HepG2 (cell line): Measurements from ENCODE around the gene CCND1. TPM values are rescaled to one million over a fixed set of nuclear protein-coding genes. Genes with fewer than 3 reads are reported as not detected.

Source experiments
- ARHGAP35 ChIP-seq: sonication (generic); formaldehyde crosslinking; IDR thresholded peaks from 2 replicates; pipeline ENCODE4 v1.9.0; 2022; ENCODE audit warnings: mild to moderate bottlenecking, inconsistent platforms, moderate library complexity, missing genetic modification reagents, borderline replicate concordance
- DNMT1 ChIP-seq: sonication (generic); formaldehyde crosslinking; IDR thresholded peaks from 2 replicates; pipeline ENCODE4 v1.5.1; 2020; ENCODE audit warnings: mild to moderate bottlenecking, missing genetic modification reagents
- ELF1 ChIP-seq: sonication (generic); formaldehyde crosslinking; IDR thresholded peaks from 2 replicates; pipeline ENCODE4 v1.4.0; 2020; ENCODE audit warnings: missing genetic modification reagents
- ELF3 ChIP-seq: IDR thresholded peaks from 2 replicates; pipeline ENCODE4 v1.6.1; 2016; ENCODE audit warnings: missing genetic modification reagents, missing compliant biosample characterization
- FOXA3 ChIP-seq: IDR thresholded peaks from 2 replicates; pipeline ENCODE4 v1.6.1; 2016; ENCODE audit warnings: missing genetic modification reagents, missing compliant biosample characterization
- HDAC1 ChIP-seq: sonication (generic); formaldehyde crosslinking; IDR thresholded peaks from 2 replicates; pipeline ENCODE4 v1.5.1; 2020; ENCODE audit warnings: mild to moderate bottlenecking, missing genetic modification reagents
- HOXA3 ChIP-seq: sonication (generic); formaldehyde crosslinking; IDR thresholded peaks from 2 replicates; pipeline ENCODE4 v1.5.0; 2020; ENCODE audit warnings: missing genetic modification reagents
- KLF11 ChIP-seq: IDR thresholded peaks from 2 replicates; pipeline ENCODE4 v1.6.1; 2016; ENCODE audit warnings: missing compliant biosample characterization
- MAZ ChIP-seq, 2 experiments: sonication (generic) in 1 of 2; formaldehyde crosslinking in 1 of 2; IDR thresholded peaks; 2 replicates each; pipeline versions ENCODE4 v1.5.0 to v1.6.1; 2012 to 2020; ENCODE audit warnings: low read depth in 2 of 2, mild to moderate bottlenecking in 2 of 2, borderline replicate concordance in 1 of 2, improper control_type of control experiment in 1 of 2, low read length in 1 of 2, missing genetic modification reagents in 1 of 2, moderate library complexity in 1 of 2
- PHB2 ChIP-seq: fragments of 450-650 bp; IDR thresholded peaks from 2 replicates; pipeline ENCODE4 v1.6.1; 2018; ENCODE audit not compliant: partially characterized antibody
- RXRB ChIP-seq: IDR thresholded peaks from 2 replicates; pipeline ENCODE4 v1.6.1; 2016; ENCODE audit warnings: borderline replicate concordance, missing genetic modification reagents, missing compliant biosample characterization
- SPEN ChIP-seq: sonication (generic); formaldehyde crosslinking; IDR thresholded peaks from 2 replicates; pipeline ENCODE4 v1.5.1; 2020; ENCODE audit warnings: low read depth, mild to moderate bottlenecking, missing genetic modification reagents
- YEATS4 ChIP-seq: sonication (generic); formaldehyde crosslinking; IDR thresholded peaks from 2 replicates; pipeline ENCODE4 v1.4.0; 2020; ENCODE audit warnings: missing genetic modification reagents, borderline replicate concordance
- ZKSCAN8 ChIP-seq: IDR thresholded peaks from 2 replicates; pipeline ENCODE4 v1.6.1; 2016; ENCODE audit warnings: borderline replicate concordance, missing genetic modification reagents, missing compliant biosample characterization
- ZNF143 ChIP-seq: sonication (generic); formaldehyde crosslinking; IDR thresholded peaks from 2 replicates; pipeline ENCODE4 v1.4.0; 2020; ENCODE audit warnings: missing genetic modification reagents
- ZNF367 ChIP-seq: sonication (generic); formaldehyde crosslinking; IDR thresholded peaks from 2 replicates; pipeline ENCODE4 v1.4.0; 2020; ENCODE audit warnings: missing genetic modification reagents, borderline replicate concordance
- ZNF589 ChIP-seq: sonication (generic); formaldehyde crosslinking; conservative IDR thresholded peaks from 2 replicates; pipeline ENCODE4 v1.8.0; 2022; ENCODE audit warnings: mild to moderate bottlenecking, moderate library complexity, missing genetic modification reagents
- ZNF703 ChIP-seq: sonication (generic); formaldehyde crosslinking; IDR thresholded peaks from 2 replicates; pipeline ENCODE4 v1.5.1; 2020; ENCODE audit warnings: missing genetic modification reagents, mild to moderate bottlenecking, moderate library complexity, borderline replicate concordance
- ZNF749 ChIP-seq: sonication (generic); formaldehyde crosslinking; IDR thresholded peaks from 2 replicates; pipeline ENCODE4 v1.8.0; 2022; ENCODE audit warnings: mild to moderate bottlenecking, missing genetic modification reagents, moderate library complexity, borderline replicate concordance
- ZSCAN9 ChIP-seq: IDR thresholded peaks from 2 replicates; pipeline ENCODE4 v1.6.1; 2016; ENCODE audit warnings: borderline replicate concordance
- polyA plus RNA-seq, 8 experiments: library from polyadenylated mRNA; depleted of rRNA in 3 of 8; stranded (reverse) in 7 of 8; unstranded in 1 of 8; fragments of >200 nt; fragmentation: Illumina TruSeq in 4 of 8; extraction: Trizol in 4 of 8; gene quantifications; 2 replicates each; pipeline versions ENCODE4 v1.2.1 to v1.2.3, GENCODE V29; 2011 to 2016; ENCODE audit warnings: low read depth in 4 of 8, missing spikeins in 1 of 8, mixed read lengths in 1 of 8; ENCODE audit not compliant: insufficient read depth in 1 of 8
- total RNA-seq, 5 experiments: library from RNA; depleted of rRNA; stranded (reverse); fragments of >200 nt; fragmentation: Illumina TruSeq; extraction: Trizol; gene quantifications; 2 replicates each; pipeline ENCODE4 v1.2.3, GENCODE V29; 2016; ENCODE audit warnings: low read depth in 1 of 5
- TF ChIP-seq, protein P1 (sequence below): sonication (generic); formaldehyde crosslinking; IDR thresholded peaks from 2 replicates; pipeline ENCODE4 v1.4.0; 2020; ENCODE audit warnings: missing genetic modification reagents, low read depth, mild to moderate bottlenecking, borderline replicate concordance
- TF ChIP-seq, protein P2 (sequence below): sonication (generic); formaldehyde crosslinking; IDR thresholded peaks from 2 replicates; pipeline ENCODE4 v1.4.0; 2020; ENCODE audit warnings: mild to moderate bottlenecking, missing genetic modification reagents
- TF ChIP-seq, protein P3 (sequence below): IDR thresholded peaks from 2 replicates; pipeline ENCODE4 v1.6.1; 2016; ENCODE audit warnings: low read depth, borderline replicate concordance
- TF ChIP-seq, protein P4 (sequence below): sonication (generic); formaldehyde crosslinking; IDR thresholded peaks from 2 replicates; pipeline ENCODE4 v1.4.0; 2020; ENCODE audit warnings: missing genetic modification reagents
- TF ChIP-seq, protein P5 (sequence below): IDR thresholded peaks from 2 replicates; pipeline ENCODE4 v1.6.1; 2018; ENCODE audit warnings: missing genetic modification reagents, mild to moderate bottlenecking, missing compliant biosample characterization

Gene CCND1
- total and polyA plus RNA-seq, 2 of the 13 experiments (the other 11 are each of a cell fraction or from before 2014, with no cell fraction given), result 107 to 136 TPM

DNA sequence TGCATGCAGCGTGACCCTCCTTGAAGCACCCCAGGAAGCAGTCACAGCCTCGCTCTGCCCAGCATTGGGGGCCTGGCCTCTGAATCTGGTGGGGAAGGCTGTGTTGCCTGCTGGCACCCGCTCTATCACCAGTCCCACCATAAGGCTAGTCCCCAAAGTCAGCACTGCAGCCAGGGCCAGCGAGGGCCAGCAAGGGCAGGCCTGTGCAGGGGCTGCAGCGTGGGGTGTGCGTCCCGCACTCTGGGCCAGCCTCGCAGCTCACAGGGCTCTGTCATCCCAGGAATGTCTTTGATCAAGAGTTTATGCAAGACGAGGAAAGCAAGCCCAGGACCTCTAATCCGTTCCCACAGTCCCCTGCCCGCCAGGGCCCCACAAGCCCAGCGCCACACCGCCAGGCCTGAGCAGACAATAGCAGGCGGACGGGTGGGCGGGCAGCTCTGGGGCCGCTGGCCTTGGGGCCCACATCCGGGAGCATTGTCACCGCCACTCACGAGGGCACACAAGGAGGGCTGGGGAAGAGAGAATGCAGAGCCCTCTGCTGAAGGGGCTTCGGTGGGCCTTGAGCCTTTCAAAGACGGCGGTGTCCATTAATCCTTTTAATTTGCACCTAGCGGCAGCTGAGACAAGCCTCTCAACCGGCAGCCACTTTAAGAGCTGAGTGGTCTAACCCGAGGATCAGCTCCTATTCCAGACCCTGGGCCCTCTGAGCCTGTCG, 17.1 kb downstream of the CCND1 start (continued):
- TF ChIP-seq YEATS4 (CRISPR knock-in tag), result peak; percentile 84
- TF ChIP-seq, protein P1, sequence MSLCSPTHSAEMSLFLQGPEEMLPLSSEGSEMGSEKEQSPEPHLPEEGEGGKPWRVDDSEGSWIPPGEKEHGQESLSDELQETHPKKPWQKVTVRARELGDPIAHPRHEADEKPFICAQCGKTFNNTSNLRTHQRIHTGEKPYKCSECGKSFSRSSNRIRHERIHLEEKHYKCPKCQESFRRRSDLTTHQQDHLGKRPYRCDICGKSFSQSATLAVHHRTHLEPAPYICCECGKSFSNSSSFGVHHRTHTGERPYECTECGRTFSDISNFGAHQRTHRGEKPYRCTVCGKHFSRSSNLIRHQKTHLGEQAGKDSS (CRISPR knock-in tag), result peak; percentile 89; the same call in 1 of the 2 replicates
- TF ChIP-seq HOXA3 (CRISPR knock-in tag), result peak; percentile 70
- TF ChIP-seq ZKSCAN8, result peak; percentile 88
- TF ChIP-seq HDAC1 (CRISPR knock-in tag), result peak; percentile 92
- TF ChIP-seq ZNF589, result 0 out of 2 replicates have a peak, but pooled peaks have one; percentile 32
- TF ChIP-seq, protein P2, sequence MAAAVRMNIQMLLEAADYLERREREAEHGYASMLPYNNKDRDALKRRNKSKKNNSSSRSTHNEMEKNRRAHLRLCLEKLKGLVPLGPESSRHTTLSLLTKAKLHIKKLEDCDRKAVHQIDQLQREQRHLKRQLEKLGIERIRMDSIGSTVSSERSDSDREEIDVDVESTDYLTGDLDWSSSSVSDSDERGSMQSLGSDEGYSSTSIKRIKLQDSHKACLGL (CRISPR knock-in tag), result peak; percentile 66; the same call in 1 of the 2 replicates
- peak; percentile 80 for TF ChIP-seq ZNF143 (CRISPR knock-in tag)
- peak; percentile 57; the same call in 1 of the 2 replicates for TF ChIP-seq MAZ (IDR thresholded peaks at IDR 0.05; ENCODE audit: borderline replicate concordance, low read depth, low read length)
- TF ChIP-seq MAZ (CRISPR knock-in tag; IDR thresholded peaks at IDR 0.05; ENCODE audit: low read depth), result peak; percentile 74; the same call in 1 of the 2 replicates
- TF ChIP-seq ZNF749 (CRISPR knock-in tag), result peak; percentile 85; the same call in 1 of the 2 replicates
- TF ChIP-seq ELF1, result peak; percentile 70
- TF ChIP-seq ZNF367, result no peak
- TF ChIP-seq RXRB (CRISPR knock-in tag), result peak; percentile 93
- TF ChIP-seq FOXA3 (CRISPR knock-in tag), result peak; percentile 84
- peak; percentile 90 for TF ChIP-seq ZSCAN9
- TF ChIP-seq ARHGAP35 (CRISPR knock-in tag), result no peak; the same call in 1 of the 2 replicates
- 0 out of 2 replicates have a peak, but pooled peaks have one; percentile 50 for TF ChIP-seq ZNF703 (CRISPR knock-in tag)
- TF ChIP-seq, protein P3, sequence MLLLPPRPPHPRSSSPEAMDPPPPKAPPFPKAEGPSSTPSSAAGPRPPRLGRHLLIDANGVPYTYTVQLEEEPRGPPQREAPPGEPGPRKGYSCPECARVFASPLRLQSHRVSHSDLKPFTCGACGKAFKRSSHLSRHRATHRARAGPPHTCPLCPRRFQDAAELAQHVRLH, result peak; percentile 74; the same call in 1 of the 2 replicates
- TF ChIP-seq, protein P4, sequence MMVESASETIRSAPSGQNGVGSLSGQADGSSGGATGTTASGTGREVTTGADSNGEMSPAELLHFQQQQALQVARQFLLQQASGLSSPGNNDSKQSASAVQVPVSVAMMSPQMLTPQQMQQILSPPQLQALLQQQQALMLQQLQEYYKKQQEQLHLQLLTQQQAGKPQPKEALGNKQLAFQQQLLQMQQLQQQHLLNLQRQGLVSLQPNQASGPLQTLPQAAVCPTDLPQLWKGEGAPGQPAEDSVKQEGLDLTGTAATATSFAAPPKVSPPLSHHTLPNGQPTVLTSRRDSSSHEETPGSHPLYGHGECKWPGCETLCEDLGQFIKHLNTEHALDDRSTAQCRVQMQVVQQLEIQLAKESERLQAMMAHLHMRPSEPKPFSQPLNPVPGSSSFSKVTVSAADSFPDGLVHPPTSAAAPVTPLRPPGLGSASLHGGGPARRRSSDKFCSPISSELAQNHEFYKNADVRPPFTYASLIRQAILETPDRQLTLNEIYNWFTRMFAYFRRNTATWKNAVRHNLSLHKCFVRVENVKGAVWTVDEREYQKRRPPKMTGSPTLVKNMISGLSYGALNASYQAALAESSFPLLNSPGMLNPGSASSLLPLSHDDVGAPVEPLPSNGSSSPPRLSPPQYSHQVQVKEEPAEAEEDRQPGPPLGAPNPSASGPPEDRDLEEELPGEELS (CRISPR knock-in tag), result peak; percentile 88
- TF ChIP-seq SPEN (CRISPR knock-in tag), result peak; percentile 96
- TF ChIP-seq, protein P5, sequence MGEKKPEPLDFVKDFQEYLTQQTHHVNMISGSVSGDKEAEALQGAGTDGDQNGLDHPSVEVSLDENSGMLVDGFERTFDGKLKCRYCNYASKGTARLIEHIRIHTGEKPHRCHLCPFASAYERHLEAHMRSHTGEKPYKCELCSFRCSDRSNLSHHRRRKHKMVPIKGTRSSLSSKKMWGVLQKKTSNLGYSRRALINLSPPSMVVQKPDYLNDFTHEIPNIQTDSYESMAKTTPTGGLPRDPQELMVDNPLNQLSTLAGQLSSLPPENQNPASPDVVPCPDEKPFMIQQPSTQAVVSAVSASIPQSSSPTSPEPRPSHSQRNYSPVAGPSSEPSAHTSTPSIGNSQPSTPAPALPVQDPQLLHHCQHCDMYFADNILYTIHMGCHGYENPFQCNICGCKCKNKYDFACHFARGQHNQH (CRISPR knock-in tag), result peak; percentile 94
- no peak for TF ChIP-seq PHB2
- TF ChIP-seq KLF11 (CRISPR knock-in tag), result 0 out of 2 replicates have a peak, but pooled peaks have one; percentile 32
- 0 out of 2 replicates have a peak, but pooled peaks have one; percentile 29 for TF ChIP-seq DNMT1 (CRISPR knock-in tag)
- peak; percentile 92 for TF ChIP-seq ELF3 (CRISPR knock-in tag)
